ENCODE measurements around the gene MRPL53. TPM values are rescaled to one million over a fixed set of nuclear protein-coding genes. Genes with fewer than 3 reads are reported as not detected.

Gene MRPL53
- total and polyA plus RNA-seq, 9 of the 15 experiments (the other 6 are each of a cell fraction or from before 2014, with no cell fraction given) = 11.5 to 87.9 (median 41.1) TPM

DNA sequence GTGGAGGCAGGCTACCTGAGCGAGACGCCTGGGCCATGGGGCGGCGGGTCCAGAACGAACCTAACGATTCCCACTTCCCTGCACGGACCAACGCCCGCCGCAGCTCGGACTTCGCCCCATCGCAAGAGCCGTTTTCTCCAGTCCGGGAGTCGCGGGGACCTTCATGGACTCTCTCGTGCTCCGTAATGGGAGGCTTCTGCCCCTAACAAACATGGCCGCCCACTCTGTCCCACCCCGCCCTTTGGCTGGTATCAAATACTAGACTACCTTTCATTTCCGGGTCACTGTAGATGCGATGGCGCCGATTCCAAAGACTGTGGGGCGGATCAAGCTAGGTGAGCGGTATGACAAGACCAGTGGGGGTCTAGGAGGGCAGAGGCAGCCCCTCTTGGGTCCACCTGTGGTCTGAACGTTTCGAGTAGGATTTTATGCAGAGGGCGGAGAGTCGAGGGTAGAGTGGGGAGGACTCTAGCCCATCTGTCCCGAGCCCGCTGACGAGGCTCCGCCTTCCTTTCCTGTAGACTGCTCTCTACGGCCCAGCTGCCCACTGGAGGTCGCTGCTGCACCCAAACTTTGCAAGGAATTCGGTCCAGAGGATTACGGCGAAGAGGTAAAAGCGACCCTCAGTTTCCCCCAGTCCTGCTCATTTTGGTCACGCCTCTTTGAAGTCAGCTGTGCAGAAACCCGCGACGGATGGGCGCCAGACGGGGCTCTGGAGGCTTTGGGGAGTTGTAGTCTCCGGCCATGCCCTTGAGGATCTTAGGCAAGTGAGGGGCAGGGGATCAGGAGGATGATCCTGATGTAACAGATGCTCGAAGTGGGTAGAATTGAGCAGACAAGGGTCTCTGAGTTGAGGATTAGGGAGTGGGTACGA lies 10.6 kb upstream of the MRPL53 start, which contains the start of the genes CCDC142 and TTC31 (continued):
- TF ChIP-seq, protein P1, sequence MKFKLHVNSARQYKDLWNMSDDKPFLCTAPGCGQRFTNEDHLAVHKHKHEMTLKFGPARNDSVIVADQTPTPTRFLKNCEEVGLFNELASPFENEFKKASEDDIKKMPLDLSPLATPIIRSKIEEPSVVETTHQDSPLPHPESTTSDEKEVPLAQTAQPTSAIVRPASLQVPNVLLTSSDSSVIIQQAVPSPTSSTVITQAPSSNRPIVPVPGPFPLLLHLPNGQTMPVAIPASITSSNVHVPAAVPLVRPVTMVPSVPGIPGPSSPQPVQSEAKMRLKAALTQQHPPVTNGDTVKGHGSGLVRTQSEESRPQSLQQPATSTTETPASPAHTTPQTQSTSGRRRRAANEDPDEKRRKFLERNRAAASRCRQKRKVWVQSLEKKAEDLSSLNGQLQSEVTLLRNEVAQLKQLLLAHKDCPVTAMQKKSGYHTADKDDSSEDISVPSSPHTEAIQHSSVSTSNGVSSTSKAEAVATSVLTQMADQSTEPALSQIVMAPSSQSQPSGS (CRISPR knock-in tag; IDR thresholded peaks at IDR 0.05) = no peak
- TF ChIP-seq ZNF696 (CRISPR knock-in tag; conservative IDR thresholded peaks at IDR 0.05) (no peak), EP300 (IDR thresholded peaks at IDR 0.05; ENCODE audit: low read length) (0 out of 2 replicates have a peak, but pooled peaks have one; percentile 1), ZC3H4 (CRISPR knock-in tag; IDR thresholded peaks at IDR 0.05; ENCODE audit: borderline replicate concordance) (no peak), NEUROD1 (IDR thresholded peaks at IDR 0.05; ENCODE audit: borderline replicate concordance, low read depth, low read length, partially characterized antibody) (peak; percentile 18), ZNF232 (CRISPR knock-in tag; IDR thresholded peaks at IDR 0.05) (no peak), PHF8 (IDR thresholded peaks at IDR 0.05; ENCODE audit: borderline replicate concordance, low read length) (peak; percentile 63; the same call in 1 of the 2 replicates), POLR2AphosphoS5 (IDR thresholded peaks at IDR 0.05; ENCODE audit: control insufficient read depth, insufficient read depth, low read depth, low read length) (peak; percentile 81), HDAC1 (IDR thresholded peaks at IDR 0.05) (peak in 1 of 2 experiments; percentile 80; a peak in 2 of 4 replicates), TARDBP (IDR thresholded peaks at IDR 0.05) (0 out of 2 replicates have a peak, but pooled peaks have one; percentile 44), ZNF436 (CRISPR knock-in tag; IDR thresholded peaks at IDR 0.05) (no peak), JUND (IDR thresholded peaks at IDR 0.05; ENCODE audit: borderline replicate concordance, low read depth, low read length) (peak; percentile 59; the same call in 1 of the 2 replicates), JUND (tag; IDR thresholded peaks at IDR 0.05; ENCODE audit: borderline replicate concordance, low read depth, low read length) (peak; percentile 14; the same call in 2 of the 3 replicates), TRIM24 (IDR thresholded peaks at IDR 0.05) (peak in 1 of 2 experiments; percentile 11; a peak in 1 of 4 replicates), SRF (CRISPR knock-in tag; IDR thresholded peaks at IDR 0.05) (peak in 1 of 2 experiments; percentile 4; a peak in 1 of 4 replicates), TBL1XR1 (IDR thresholded peaks at IDR 0.05; ENCODE audit: low read length in 2 of 2) (peak; percentile 7 to 64; a peak in 1 of 4 replicates), ZNF589 (CRISPR knock-in tag; IDR thresholded peaks at IDR 0.05; ENCODE audit: low read depth) (peak; percentile 58; the same call in 1 of the 2 replicates)
- TF ChIP-seq, protein P2, sequence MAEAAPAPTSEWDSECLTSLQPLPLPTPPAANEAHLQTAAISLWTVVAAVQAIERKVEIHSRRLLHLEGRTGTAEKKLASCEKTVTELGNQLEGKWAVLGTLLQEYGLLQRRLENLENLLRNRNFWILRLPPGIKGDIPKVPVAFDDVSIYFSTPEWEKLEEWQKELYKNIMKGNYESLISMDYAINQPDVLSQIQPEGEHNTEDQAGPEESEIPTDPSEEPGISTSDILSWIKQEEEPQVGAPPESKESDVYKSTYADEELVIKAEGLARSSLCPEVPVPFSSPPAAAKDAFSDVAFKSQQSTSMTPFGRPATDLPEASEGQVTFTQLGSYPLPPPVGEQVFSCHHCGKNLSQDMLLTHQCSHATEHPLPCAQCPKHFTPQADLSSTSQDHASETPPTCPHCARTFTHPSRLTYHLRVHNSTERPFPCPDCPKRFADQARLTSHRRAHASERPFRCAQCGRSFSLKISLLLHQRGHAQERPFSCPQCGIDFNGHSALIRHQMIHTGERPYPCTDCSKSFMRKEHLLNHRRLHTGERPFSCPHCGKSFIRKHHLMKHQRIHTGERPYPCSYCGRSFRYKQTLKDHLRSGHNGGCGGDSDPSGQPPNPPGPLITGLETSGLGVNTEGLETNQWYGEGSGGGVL (CRISPR knock-in tag; IDR thresholded peaks at IDR 0.05) = no peak
- TF ChIP-seq, protein P3, sequence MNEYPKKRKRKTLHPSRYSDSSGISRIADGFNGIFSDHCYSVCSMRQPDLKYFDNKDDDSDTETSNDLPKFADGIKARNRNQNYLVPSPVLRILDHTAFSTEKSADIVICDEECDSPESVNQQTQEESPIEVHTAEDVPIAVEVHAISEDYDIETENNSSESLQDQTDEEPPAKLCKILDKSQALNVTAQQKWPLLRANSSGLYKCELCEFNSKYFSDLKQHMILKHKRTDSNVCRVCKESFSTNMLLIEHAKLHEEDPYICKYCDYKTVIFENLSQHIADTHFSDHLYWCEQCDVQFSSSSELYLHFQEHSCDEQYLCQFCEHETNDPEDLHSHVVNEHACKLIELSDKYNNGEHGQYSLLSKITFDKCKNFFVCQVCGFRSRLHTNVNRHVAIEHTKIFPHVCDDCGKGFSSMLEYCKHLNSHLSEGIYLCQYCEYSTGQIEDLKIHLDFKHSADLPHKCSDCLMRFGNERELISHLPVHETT (CRISPR knock-in tag; conservative IDR thresholded peaks at IDR 0.05 in 1 of 2, IDR thresholded peaks at IDR 0.05 in 1 of 2) = peak in 1 of 2 experiments; percentile 59; a peak in 1 of 4 replicates
